HepG2 (cell line): Measurements from ENCODE around the gene BRCA2. TPM values are rescaled to one million over a fixed set of nuclear protein-coding genes. Genes with fewer than 3 reads are reported as not detected.
A peak's percentile ranks its signal among the peaks of the same experiment; 100 is the strongest.

ENCODE experiments used
- ARID3A ChIP-seq: IDR thresholded peaks from 2 replicates; pipeline ENCODE4 v1.6.1; 2012; ENCODE audit warnings: low read depth, low read length, improper control_type of control experiment
- BRD4 ChIP-seq: sonication (generic); formaldehyde crosslinking; IDR thresholded peaks from 2 replicates; pipeline ENCODE4 v1.4.0; 2020; ENCODE audit warnings: missing genetic modification reagents
- CEBPB ChIP-seq: IDR thresholded peaks from 2 replicates; pipeline ENCODE4 v1.6.1; 2011; ENCODE audit warnings: low read depth, low read length, improper control_type of control experiment, borderline replicate concordance
- E2F5 ChIP-seq: sonication (generic); formaldehyde crosslinking; conservative IDR thresholded peaks from 2 replicates; pipeline ENCODE4 v1.4.0; 2020; ENCODE audit warnings: missing genetic modification reagents
- ELF1 ChIP-seq: sonication (generic); formaldehyde crosslinking; IDR thresholded peaks from 2 replicates; pipeline ENCODE4 v1.4.0; 2020; ENCODE audit warnings: missing genetic modification reagents
- GATAD2A ChIP-seq: IDR thresholded peaks from 2 replicates; pipeline ENCODE4 v1.6.1; 2016
- HES4 ChIP-seq: sonication (generic); formaldehyde crosslinking; IDR thresholded peaks from 2 replicates; pipeline ENCODE4 v1.9.0; 2021; ENCODE audit warnings: mild to moderate bottlenecking, missing genetic modification reagents, borderline replicate concordance
- HOMEZ ChIP-seq: IDR thresholded peaks from 2 replicates; pipeline ENCODE4 v1.6.1; 2016; ENCODE audit warnings: low read depth
- KAT2B ChIP-seq: fragments of 150-350 bp; IDR thresholded peaks from 2 replicates; pipeline ENCODE4 v1.6.1; 2014; ENCODE audit warnings: low read depth, low read length, borderline replicate concordance
- KDM4B ChIP-seq: sonication (generic); formaldehyde crosslinking; IDR thresholded peaks from 2 replicates; pipeline ENCODE4 v1.4.0; 2020; ENCODE audit warnings: missing genetic modification reagents
- KLF16 ChIP-seq, 2 experiments: sonication (generic) in 1 of 2; formaldehyde crosslinking in 1 of 2; IDR thresholded peaks; 2 replicates each; pipeline versions ENCODE4 v1.6.1 to v1.8.0; 2016 to 2023; ENCODE audit warnings: missing genetic modification reagents in 2 of 2, missing compliant biosample characterization in 1 of 2
- MED1 ChIP-seq: sonication (generic); formaldehyde crosslinking; IDR thresholded peaks from 2 replicates; pipeline ENCODE4 v1.4.0; 2020; ENCODE audit warnings: missing genetic modification reagents
- PAWR ChIP-seq: sonication (generic); formaldehyde crosslinking; IDR thresholded peaks from 2 replicates; pipeline ENCODE4 v1.4.0; 2020; ENCODE audit warnings: missing genetic modification reagents, mild to moderate bottlenecking, borderline replicate concordance
- RFXAP ChIP-seq: sonication (generic); formaldehyde crosslinking; IDR thresholded peaks from 2 replicates; pipeline ENCODE4 v1.4.0; 2020; ENCODE audit warnings: missing genetic modification reagents, borderline replicate concordance
- SMC3 ChIP-seq: IDR thresholded peaks from 2 replicates; pipeline ENCODE4 v1.6.1; 2011; ENCODE audit warnings: low read length, improper control_type of control experiment
- SP4 ChIP-seq: sonication (generic); formaldehyde crosslinking; IDR thresholded peaks from 2 replicates; pipeline ENCODE4 v1.8.1; 2023; ENCODE audit warnings: mild to moderate bottlenecking, missing genetic modification reagents
- ZBTB33 ChIP-seq: sonication (generic); formaldehyde crosslinking; IDR thresholded peaks from 2 replicates; pipeline ENCODE4 v1.4.0; 2020; ENCODE audit warnings: missing genetic modification reagents
- ZHX2 ChIP-seq, 2 experiments: sonication (generic) in 1 of 2; formaldehyde crosslinking in 1 of 2; IDR thresholded peaks; 2 replicates each; pipeline versions ENCODE4 v1.6.1 to v1.9.0; 2014 to 2022; ENCODE audit warnings: antibody characterized with exemption in 1 of 2, borderline replicate concordance in 1 of 2, inconsistent platforms in 1 of 2, low read depth in 1 of 2, missing genetic modification reagents in 1 of 2
- ZNF501 ChIP-seq: sonication (generic); formaldehyde crosslinking; IDR thresholded peaks from 2 replicates; pipeline ENCODE4 v1.5.1; 2020; ENCODE audit warnings: mild to moderate bottlenecking, moderate library complexity, missing genetic modification reagents
- polyA plus RNA-seq, 8 experiments: library from polyadenylated mRNA; depleted of rRNA in 3 of 8; stranded (reverse) in 7 of 8; unstranded in 1 of 8; fragments of >200 nt; fragmentation: Illumina TruSeq in 4 of 8; extraction: Trizol in 4 of 8; gene quantifications; 2 replicates each; pipeline versions ENCODE4 v1.2.1 to v1.2.3, GENCODE V29; 2011 to 2016; ENCODE audit warnings: low read depth in 4 of 8, missing spikeins in 1 of 8, mixed read lengths in 1 of 8; ENCODE audit not compliant: insufficient read depth in 1 of 8
- total RNA-seq, 5 experiments: library from RNA; depleted of rRNA; stranded (reverse); fragments of >200 nt; fragmentation: Illumina TruSeq; extraction: Trizol; gene quantifications; 2 replicates each; pipeline ENCODE4 v1.2.3, GENCODE V29; 2016; ENCODE audit warnings: low read depth in 1 of 5

BRCA2 gene
- total and polyA plus RNA-seq, 2 of the 13 experiments (the other 11 are each of a cell fraction or from before 2014, with no cell fraction given): 3.1 to 24.6 TPM

- TF ChIP-seq PAWR (CRISPR knock-in tag) (no peak), RFXAP (no peak), HES4 (CRISPR knock-in tag) (no peak), GATAD2A (peak; percentile 41; the same call in 1 of the 2 replicates), ZHX2 (IDR thresholded peaks at IDR 0.05; ENCODE audit: low read depth) (no peak), ZHX2 (CRISPR knock-in tag; IDR thresholded peaks at IDR 0.05; ENCODE audit: borderline replicate concordance) (no peak), E2F5 (CRISPR knock-in tag) (no peak), SMC3 (peak; percentile 67), KAT2B (no peak), BRD4 (CRISPR knock-in tag) (no peak), KLF16 (CRISPR knock-in tag; IDR thresholded peaks at IDR 0.05) (no peak), CEBPB (no peak), ARID3A (peak; percentile 45; the same call in 1 of the 2 replicates), SP4 (CRISPR knock-in tag) (no peak), ELF1 (CRISPR knock-in tag) (no peak), MED1 (CRISPR knock-in tag) (0 out of 2 replicates have a peak, but pooled peaks have one; percentile 19), ZBTB33 (CRISPR knock-in tag) (no peak), KDM4B (CRISPR knock-in tag) (no peak), HOMEZ (CRISPR knock-in tag) (0 out of 2 replicates have a peak, but pooled peaks have one; percentile 44), ZNF501 (CRISPR knock-in tag) (no peak)
Observed at GRCh38 chr13:32443111-32443510, 127.8 kb downstream of the BRCA2 start (continued).
